H9 (cell line): ENCODE measurements around the gene GRIFIN. TPM values are rescaled to one million over a fixed set of nuclear protein-coding genes. Genes with fewer than 3 reads are reported as not detected.
A peak's percentile ranks its signal among the peaks of the same experiment; 100 is the strongest.

Experiments
- DNase-seq: peaks from one replicate; pipeline ENCODE4 v3.0.0-alpha.2; 2017
- H2AFZ ChIP-seq: one replicate; pipeline ENCODE4 v1.6.1; 2013; ENCODE audit warnings: mild to moderate bottlenecking, low read length, control low read depth, moderate library complexity
- H2AK5ac ChIP-seq: 2 replicates; pipeline ENCODE4 v1.6.1; 2013; ENCODE audit warnings: low read length, control low read depth, mixed read lengths; ENCODE audit not compliant: insufficient read length
- H2BK120ac ChIP-seq: one replicate; pipeline ENCODE4 v1.6.1; 2013; ENCODE audit warnings: low read depth, mild to moderate bottlenecking, low read length, control low read depth, inconsistent platforms; ENCODE audit not compliant: poor library complexity, severe bottlenecking
- H2BK12ac ChIP-seq: 2 replicates; pipeline ENCODE4 v1.6.1; 2013; ENCODE audit warnings: low read length, control low read depth, mixed read lengths, low read depth; ENCODE audit not compliant: insufficient read length
- H2BK15ac ChIP-seq: 2 replicates; pipeline ENCODE4 v1.6.1; 2013; ENCODE audit warnings: low read depth, low read length, control low read depth
- H2BK20ac ChIP-seq: one replicate; pipeline ENCODE4 v1.6.1; 2013; ENCODE audit warnings: low read depth, mild to moderate bottlenecking, low read length, control low read depth, inconsistent platforms; ENCODE audit not compliant: poor library complexity, severe bottlenecking
- H2BK5ac ChIP-seq: 2 replicates; pipeline ENCODE4 v1.6.1; 2013; ENCODE audit warnings: low read length, control low read depth, mixed read lengths; ENCODE audit not compliant: insufficient read length
- H3K14ac ChIP-seq: 2 replicates; pipeline ENCODE4 v1.6.1; 2013; ENCODE audit warnings: low read length, control low read depth; ENCODE audit not compliant: insufficient read depth
- H3K18ac ChIP-seq: 2 replicates; pipeline ENCODE4 v1.6.1; 2013; ENCODE audit warnings: low read depth, mild to moderate bottlenecking, mixed read lengths, low read length, control low read depth; ENCODE audit not compliant: insufficient read length
- H3K23ac ChIP-seq: 2 replicates; pipeline ENCODE4 v1.6.1; 2013; ENCODE audit warnings: low read length, control low read depth, mixed read lengths, low read depth; ENCODE audit not compliant: insufficient read length
- H3K23me2 ChIP-seq: 2 replicates; pipeline ENCODE4 v1.6.1; 2013; ENCODE audit warnings: low read depth, mild to moderate bottlenecking, mixed read lengths, low read length, control low read depth; ENCODE audit not compliant: insufficient read length, poor library complexity, severe bottlenecking
- H3K27ac ChIP-seq: 2 replicates; pipeline ENCODE4 v1.5.1; 2013; ENCODE audit warnings: low read length, control low read depth, mixed read lengths, low read depth; ENCODE audit not compliant: insufficient read length
- H3K27me3 ChIP-seq: 2 replicates; pipeline ENCODE4 v1.6.1; 2013; ENCODE audit warnings: low read length, control low read depth, inconsistent platforms; ENCODE audit not compliant: insufficient read depth
- H3K4ac ChIP-seq: 2 replicates; pipeline ENCODE4 v1.6.1; 2013; ENCODE audit warnings: low read depth, mild to moderate bottlenecking, control low read depth, inconsistent platforms, low read length, moderate library complexity
- H3K4me1 ChIP-seq: 2 replicates; pipeline ENCODE4 v1.6.1; 2013; ENCODE audit warnings: low read length, control low read depth, inconsistent platforms; ENCODE audit not compliant: insufficient read depth
- H3K4me2 ChIP-seq: 2 replicates; pipeline ENCODE4 v1.6.1; 2013; ENCODE audit warnings: low read length, control low read depth, mixed read lengths; ENCODE audit not compliant: insufficient read length, insufficient read depth
- H3K56ac ChIP-seq: 2 replicates; pipeline ENCODE4 v1.6.1; 2013; ENCODE audit warnings: low read depth, mild to moderate bottlenecking, mixed read lengths, low read length, control low read depth; ENCODE audit not compliant: insufficient read length
- H3K79me1 ChIP-seq: 2 replicates; pipeline ENCODE4 v1.6.1; 2013; ENCODE audit warnings: low read depth, mild to moderate bottlenecking, moderate library complexity, low read length, control low read depth, inconsistent platforms; ENCODE audit not compliant: insufficient read depth, poor library complexity, severe bottlenecking
- H3K79me2 ChIP-seq: 2 replicates; pipeline ENCODE4 v1.6.1; 2013; ENCODE audit warnings: low read length, control low read depth, inconsistent platforms; ENCODE audit not compliant: insufficient read depth
- H3K9ac ChIP-seq: 2 replicates; pipeline ENCODE4 v1.6.1; 2013; ENCODE audit warnings: low read length, control low read depth, mixed read lengths; ENCODE audit not compliant: insufficient read length; ENCODE audit errors: extremely low read depth
- H3K9me3 ChIP-seq: one replicate; pipeline ENCODE4 v1.6.1; 2013; ENCODE audit warnings: low read depth, low read length, inconsistent platforms; ENCODE audit not compliant: control insufficient read depth
- H3T11ph ChIP-seq: one replicate; pipeline ENCODE4 v1.6.1; 2013; ENCODE audit warnings: mild to moderate bottlenecking, low read length, control low read depth, inconsistent platforms
- H4K20me1 ChIP-seq: one replicate; pipeline ENCODE4 v1.6.1; 2013; ENCODE audit not compliant: control insufficient read depth, insufficient read length, insufficient read depth
- H4K5ac ChIP-seq: 2 replicates; pipeline ENCODE4 v1.6.1; 2013; ENCODE audit warnings: low read depth, mild to moderate bottlenecking, mixed read lengths, low read length, control low read depth; ENCODE audit not compliant: insufficient read length
- H4K8ac ChIP-seq: replicated peaks from 2 replicates; pipeline ENCODE4 v1.6.1; 2013; ENCODE audit warnings: low read length, control low read depth, mixed read lengths, low read depth; ENCODE audit not compliant: insufficient read length
- H4K91ac ChIP-seq: 2 replicates; pipeline ENCODE4 v1.6.1; 2013; ENCODE audit warnings: low read depth, mild to moderate bottlenecking, moderate library complexity, mixed read lengths, low read length, control low read depth; ENCODE audit not compliant: insufficient read length
- H3K27ac Mint-ChIP-seq, 3 experiments: 2 replicates in 2 of 3; 3 replicates in 1 of 3; pipeline ENCODE4 v1.8.0; 2020 to 2021; ENCODE audit warnings: mixed read lengths in 3 of 3, mild to moderate bottlenecking in 1 of 3, moderate library complexity in 1 of 3
- H3K27me3 Mint-ChIP-seq: 2 replicates; pipeline ENCODE4 v1.8.0; 2021; ENCODE audit warnings: low read depth, mild to moderate bottlenecking, moderate library complexity, mixed read lengths
- H3K36me3 Mint-ChIP-seq, 3 experiments: 2 replicates in 2 of 3; 3 replicates in 1 of 3; pipeline ENCODE4 v1.8.0; 2020 to 2021; ENCODE audit warnings: low read depth in 3 of 3, mixed read lengths in 3 of 3; ENCODE audit not compliant: insufficient read depth in 1 of 3
- H3K4me1 Mint-ChIP-seq, 2 experiments: 2 replicates each; pipeline ENCODE4 v1.8.0; 2020; ENCODE audit warnings: mixed read lengths in 2 of 2
- H3K4me3 Mint-ChIP-seq, 2 experiments: 2 replicates in 1 of 2; 3 replicates in 1 of 2; pipeline ENCODE4 v1.8.0; 2020 to 2021; ENCODE audit warnings: mild to moderate bottlenecking in 2 of 2, mixed read lengths in 2 of 2, moderate library complexity in 1 of 2
- H3K9me3 Mint-ChIP-seq, 2 experiments: 2 replicates in 1 of 2; 3 replicates in 1 of 2; pipeline ENCODE4 v1.8.0; 2020; ENCODE audit warnings: mild to moderate bottlenecking in 2 of 2, mixed read lengths in 2 of 2, moderate library complexity in 1 of 2
- WGBS: extraction: QIAGEN DNeasy Blood & Tissue Kit; methylation state at CpG from one replicate; pipeline ENCODE4 v1.1.7; 2013; ENCODE audit warnings: missing lambda C conversion rate, low lambda C conversion rate, mixed read lengths; ENCODE audit not compliant: insufficient read length; ENCODE audit errors: extremely low coverage; 5-methylcytosine and 5-hydroxymethylcytosine counted together
- total RNA-seq: library from RNA; stranded (reverse); gene quantifications from 2 replicates; pipeline ENCODE4 v1.2.1, GENCODE V29; 2021
- TF ChIP-seq, protein P1 (sequence below): fragments of 200-600 bp; sonication (generic); conservative IDR thresholded peaks from 3 replicates; pipeline ENCODE4 v1.8.0; 2021; ENCODE audit warnings: antibody characterized with exemption, mild to moderate bottlenecking

GRIFIN gene
- total RNA-seq, 1 experiment from 2014 or later = not detected

DNA sequence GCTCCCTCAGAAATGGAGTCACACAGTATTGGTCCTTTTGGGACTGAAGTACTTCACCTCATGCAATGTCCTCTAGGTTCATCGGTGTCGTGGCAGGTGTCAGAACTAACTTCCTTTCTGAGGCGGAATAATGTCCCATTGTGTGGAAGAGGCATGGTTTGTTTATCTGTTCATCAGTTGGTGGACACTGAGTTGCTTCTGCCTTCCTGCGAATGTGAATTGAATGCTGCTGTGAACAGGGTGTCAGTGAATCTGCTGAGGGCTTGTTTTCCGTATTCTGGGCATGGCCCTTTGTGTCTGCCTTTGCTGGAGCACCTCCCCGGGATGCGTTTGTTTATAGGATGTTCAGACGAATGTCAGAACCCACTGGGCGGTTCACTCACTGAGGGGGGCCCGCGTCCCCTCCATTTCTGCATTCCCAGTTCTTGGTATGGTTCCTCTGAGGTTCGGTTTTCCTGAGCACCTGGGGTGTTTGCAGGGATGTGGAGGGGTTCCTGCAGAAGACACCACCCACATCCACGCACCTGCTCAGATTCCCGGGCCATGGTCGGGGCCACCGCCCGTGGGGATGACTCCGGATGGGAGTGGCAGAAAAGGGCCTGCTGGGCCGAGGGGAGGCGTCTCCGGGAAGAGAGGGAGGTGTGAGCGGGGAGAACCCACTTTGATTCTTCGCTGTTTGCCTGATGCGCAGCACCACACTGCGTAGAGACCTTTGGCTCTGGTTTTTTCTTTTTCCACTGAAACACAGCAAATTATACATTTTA, 39.7 kb downstream of the GRIFIN start:
- no peak for DNase-seq
- Histone ChIP-seq H2BK15ac (no peak overlapping the region), H3K14ac (no peak overlapping the region), H3K4ac (no peak overlapping the region), H3K4me1 (no peaks in the 10 kb centered on the region), H3T11ph (no peak overlapping the region), H3K9ac (no peak overlapping the region), H2AK5ac (no peak overlapping the region), H3K4me2 (no peak overlapping the region), H3K23me2 (no peaks in the 10 kb centered on the region), H4K8ac (no peak overlapping the region), H4K91ac (no peak overlapping the region), H3K23ac (no peak overlapping the region), H2BK120ac (no peak overlapping the region), H3K9me3 (no peaks in the 10 kb centered on the region), H2BK20ac (no peak overlapping the region), H2AFZ (no peak overlapping the region), H3K27ac (no peak overlapping the region), H2BK5ac (no peak overlapping the region), H3K56ac (no peak overlapping the region), H4K5ac (no peak overlapping the region), H4K20me1 (no peaks in the 10 kb centered on the region), H3K18ac (no peak overlapping the region), H3K27me3 (no peaks in the 10 kb centered on the region), H2BK12ac (no peak overlapping the region), H3K79me1 (no peaks in the 10 kb centered on the region), H3K79me2 (no peaks in the 10 kb centered on the region)
- no CpG with 5 or more reads among the region's 25 CpGs for WGBS
- Mint-ChIP-seq H3K27ac (peak overlapping the region in 1 of 3 experiments; percentile 24; a peak in 2 of 7 replicates), H3K4me3 (no peak overlapping the region), H3K4me1 (peaks cover 0 to 13% of the 10 kb centered on the region in 2 experiments; a peak in 2 of 4 replicates), H3K27me3 (no peaks in the 10 kb centered on the region), H3K36me3 (peaks cover 6 to 39% (median 17%) of the 10 kb centered on the region in 3 experiments), H3K9me3 (no peaks in the 10 kb centered on the region)
- TF ChIP-seq, protein P1, sequence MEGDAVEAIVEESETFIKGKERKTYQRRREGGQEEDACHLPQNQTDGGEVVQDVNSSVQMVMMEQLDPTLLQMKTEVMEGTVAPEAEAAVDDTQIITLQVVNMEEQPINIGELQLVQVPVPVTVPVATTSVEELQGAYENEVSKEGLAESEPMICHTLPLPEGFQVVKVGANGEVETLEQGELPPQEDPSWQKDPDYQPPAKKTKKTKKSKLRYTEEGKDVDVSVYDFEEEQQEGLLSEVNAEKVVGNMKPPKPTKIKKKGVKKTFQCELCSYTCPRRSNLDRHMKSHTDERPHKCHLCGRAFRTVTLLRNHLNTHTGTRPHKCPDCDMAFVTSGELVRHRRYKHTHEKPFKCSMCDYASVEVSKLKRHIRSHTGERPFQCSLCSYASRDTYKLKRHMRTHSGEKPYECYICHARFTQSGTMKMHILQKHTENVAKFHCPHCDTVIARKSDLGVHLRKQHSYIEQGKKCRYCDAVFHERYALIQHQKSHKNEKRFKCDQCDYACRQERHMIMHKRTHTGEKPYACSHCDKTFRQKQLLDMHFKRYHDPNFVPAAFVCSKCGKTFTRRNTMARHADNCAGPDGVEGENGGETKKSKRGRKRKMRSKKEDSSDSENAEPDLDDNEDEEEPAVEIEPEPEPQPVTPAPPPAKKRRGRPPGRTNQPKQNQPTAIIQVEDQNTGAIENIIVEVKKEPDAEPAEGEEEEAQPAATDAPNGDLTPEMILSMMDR = no peak
